Heart left ventricle (tissue), 16 donors: ENCODE data around the gene GSG1L. TPM values are rescaled to one million over a fixed set of nuclear protein-coding genes. Genes with fewer than 3 reads are reported as not detected.
A peak's percentile ranks its signal among the peaks of the same experiment; 100 is the strongest.

Source experiments
- ATAC-seq, 4 donors: fragments of 200-7000 bp; cut with Tn5 transposase; one replicate each; pipeline ENCODE4 v1.9.1; 2020 to 2022; ENCODE audit warnings: moderate library complexity in 4 of 4, mild to moderate bottlenecking in 3 of 4, moderate number of reproducible peaks in 1 of 4
- DNase-seq, 5 donors: peaks; one replicate each; pipeline ENCODE4 v3.0.0-alpha.2; 2020
- H3K27ac ChIP-seq, 12 donors: fragments of 200-600 bp; sonication (generic) in 4 of 12; one replicate each; pipeline versions ENCODE4 v1.5.0 to v1.8.0; 2016 to 2022; ENCODE audit warnings: mild to moderate bottlenecking in 2 of 12
- H3K27me3 ChIP-seq, 9 donors: fragments of 200-600 bp; sonication (generic) in 2 of 9; one replicate each; pipeline versions ENCODE4 v1.5.1 to v1.8.0; 2016 to 2022; ENCODE audit warnings: mild to moderate bottlenecking in 3 of 9
- H3K36me3 ChIP-seq, 9 donors: fragments of 200-600 bp; sonication (generic) in 2 of 9; one replicate each; pipeline versions ENCODE4 v1.5.0 to v1.8.0; 2018 to 2022; ENCODE audit warnings: mild to moderate bottlenecking in 2 of 9
- H3K4me1 ChIP-seq, 12 donors: fragments of 200-600 bp; sonication (generic) in 4 of 12; one replicate each; pipeline versions ENCODE4 v1.5.0 to v1.8.0; 2016 to 2022; ENCODE audit warnings: mild to moderate bottlenecking in 3 of 12
- H3K4me3 ChIP-seq, 12 donors: fragments of 200-600 bp; sonication (generic) in 4 of 12; one replicate each; pipeline versions ENCODE4 v1.5.0 to v1.8.0; 2017 to 2022; ENCODE audit warnings: mild to moderate bottlenecking in 9 of 12, moderate library complexity in 4 of 12
- H3K9me3 ChIP-seq, 12 donors: fragments of 200-600 bp; sonication (generic) in 4 of 12; one replicate each; pipeline versions ENCODE4 v1.5.0 to v1.8.0; 2016 to 2022; ENCODE audit warnings: mild to moderate bottlenecking in 1 of 12
- POLR2A ChIP-seq, 2 donors: fragments of 450-650 bp; IDR thresholded peaks; one replicate each; pipeline ENCODE4 v1.6.1; 2017; ENCODE audit warnings: antibody characterized with exemption in 2 of 2, mild to moderate bottlenecking in 2 of 2, moderate library complexity in 2 of 2
- WGBS, 4 donors: extraction: QIAGEN DNeasy Blood & Tissue Kit in 2 of 4; methylation state at CpG; one replicate each; pipeline versions ENCODE4 v1.1.5 to v1.1.7; 2013 to 2018; 5-methylcytosine and 5-hydroxymethylcytosine counted together
- intact Hi-C, 10 donors: fragments of 100-400 bp; cut with DNase I; formaldehyde crosslinking; loops; one replicate each; pipeline versions ENCODE4 v1.11.1 to v1.14.2; 2022
- polyA plus RNA-seq, 2 donors: library from polyadenylated mRNA; stranded (reverse); fragments of 200-250 nt; gene quantifications; one replicate each; pipeline ENCODE4 v1.2.3, GENCODE V29; 2013
- total RNA-seq, 9 donors: library from RNA; depleted of rRNA in 2 of 9; stranded (reverse); fragments of >200 nt in 2 of 9; fragmentation: NEBNext Ultra II Directional in 3 of 9; extraction: Animal tissue kit (Norgen Biotek cat#: 25700) in 3 of 9; gene quantifications; one replicate each; pipeline versions ENCODE4 v1.1.0 to v1.2.4, GENCODE V29; 2016 to 2023
- TF ChIP-seq, protein P1 (sequence below), 12 donors: fragments of 200-600 bp; sonication (generic) in 4 of 12; IDR thresholded peaks; one replicate each; pipeline versions ENCODE4 v1.5.0 to v1.8.0; 2018 to 2022; ENCODE audit warnings: antibody characterized with exemption in 12 of 12, mild to moderate bottlenecking in 5 of 12
- donor health status: ischemic (EF 13 %, LVEDD 7.1; RV severe dilation, severe dysfunction).
- donor health status: healthy with polysubstance abuse.
- donor health status: DM: no; HTN: yes; CAD: no.
- donor health status: DM: no; HTN: no; CAD: no.
- donor health status: ischemic (EF 25% LVEDD 6.9; RV normal size, moderate dysfunction).
- donor health status: ischemic (EF 25% LVEDD 5.7; RV mildly dilated, moderate dysfunction).
- donor health status: healthy.
- donor health status: DM: yes; HTN: yes; CAD: no.
- donor health status: ischemic (EF 35%, LVEDD 5.7; RV mildly dilated, moderate dysfunction).
- donor health status: nonischemic (EF 11% LVEDD 7.7; RV severe dilation, severe dysfunction).
- donor health status: DM: yes; HTN: yes; CAD: no.
- donor health status: PGD.
- donor health status: ischemic (EF 29% LVEDD 5.4; RV normal size, mild dysfunction).
- donor health status: nonischemic (EF 23%, LVEDD 6.1; RV moderate dilation, normal function).

Gene GSG1L
- total and polyA plus RNA-seq, 11 donors = 0.11 to 8.7 (median 1.8) TPM; not detected in 4

DNA sequence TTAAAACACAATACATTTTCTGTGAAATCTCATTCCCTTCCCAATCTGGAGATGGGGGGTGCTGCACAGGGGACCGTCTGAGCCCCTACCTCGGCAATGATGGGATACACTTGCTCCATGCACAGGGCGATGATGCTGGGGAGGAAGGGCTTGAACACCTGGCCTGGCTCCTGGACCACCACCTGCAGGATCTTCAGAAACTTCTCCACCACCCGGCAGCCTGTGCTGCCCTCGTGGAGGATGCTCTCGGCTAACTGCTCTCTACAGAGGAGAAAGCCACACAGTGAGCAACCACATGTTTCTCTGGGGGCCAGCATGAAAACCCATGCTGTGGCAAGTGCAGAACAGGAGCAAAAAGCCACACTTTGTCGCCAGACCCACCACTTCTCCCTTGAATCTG lies 42.4 kb upstream of the GSG1L start:
- Histone ChIP-seq H3K36me3 (peaks cover 0 to 100% (median 91%) of the 10 kb centered on the region in 9 donors), H3K9me3 (no peaks in the 10 kb centered on the region), H3K27ac (no peak overlapping the region), H3K27me3 (no peaks in the 10 kb centered on the region), H3K4me1 (peaks cover 0 to 15% (median 0%) of the 10 kb centered on the region in 12 donors), H3K4me3 (no peak overlapping the region)
- peak in 1 of 4 donors; percentile 26 for ATAC-seq
- DNase-seq = no peak
- TF ChIP-seq, protein P1, sequence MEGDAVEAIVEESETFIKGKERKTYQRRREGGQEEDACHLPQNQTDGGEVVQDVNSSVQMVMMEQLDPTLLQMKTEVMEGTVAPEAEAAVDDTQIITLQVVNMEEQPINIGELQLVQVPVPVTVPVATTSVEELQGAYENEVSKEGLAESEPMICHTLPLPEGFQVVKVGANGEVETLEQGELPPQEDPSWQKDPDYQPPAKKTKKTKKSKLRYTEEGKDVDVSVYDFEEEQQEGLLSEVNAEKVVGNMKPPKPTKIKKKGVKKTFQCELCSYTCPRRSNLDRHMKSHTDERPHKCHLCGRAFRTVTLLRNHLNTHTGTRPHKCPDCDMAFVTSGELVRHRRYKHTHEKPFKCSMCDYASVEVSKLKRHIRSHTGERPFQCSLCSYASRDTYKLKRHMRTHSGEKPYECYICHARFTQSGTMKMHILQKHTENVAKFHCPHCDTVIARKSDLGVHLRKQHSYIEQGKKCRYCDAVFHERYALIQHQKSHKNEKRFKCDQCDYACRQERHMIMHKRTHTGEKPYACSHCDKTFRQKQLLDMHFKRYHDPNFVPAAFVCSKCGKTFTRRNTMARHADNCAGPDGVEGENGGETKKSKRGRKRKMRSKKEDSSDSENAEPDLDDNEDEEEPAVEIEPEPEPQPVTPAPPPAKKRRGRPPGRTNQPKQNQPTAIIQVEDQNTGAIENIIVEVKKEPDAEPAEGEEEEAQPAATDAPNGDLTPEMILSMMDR (IDR thresholded peaks at IDR 0.05) = no peak
- no peak for TF ChIP-seq POLR2A (IDR thresholded peaks at IDR 0.05)
- intact Hi-C loops = no loop called here
- 93 to 97% (median 93%) methylated on average over 7 of the region's 7 CpGs for WGBS, 4 donors

DNA sequence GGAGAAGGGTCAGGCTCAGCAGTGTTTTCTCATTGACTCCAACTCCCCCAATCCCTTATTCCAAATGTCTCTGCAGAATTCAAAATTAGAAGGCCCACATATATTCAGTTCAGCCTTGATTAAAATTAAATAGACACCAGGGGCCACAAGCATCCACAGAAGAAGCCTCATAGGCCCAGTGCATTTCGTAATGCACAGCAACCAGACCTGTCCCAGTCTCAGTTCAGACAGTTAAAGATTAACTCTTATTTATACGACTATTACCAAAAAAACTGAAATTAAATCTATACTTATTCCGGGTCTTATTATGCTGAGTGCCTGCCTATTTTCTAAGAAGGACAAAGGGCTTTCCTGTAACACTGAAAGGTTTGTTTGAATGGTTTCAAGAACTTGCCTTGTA lies 41.8 kb upstream of the GSG1L start:
- no peak for ATAC-seq
- H3K27ac ChIP-seq = no peak overlapping the region
- no peaks in the 10 kb centered on the region for H3K27me3 ChIP-seq
- intact Hi-C loops = no loop called here
- peaks cover 0 to 10% (median 0%) of the 10 kb centered on the region in 12 donors for H3K4me1 ChIP-seq
- DNase-seq = no peak
- H3K4me3 ChIP-seq = no peak overlapping the region
- 95 to 96% (median 95%) methylated on average over 3 of the region's 3 CpGs for WGBS, 4 donors
- H3K9me3 ChIP-seq = no peaks in the 10 kb centered on the region
- H3K36me3 ChIP-seq = peaks cover 0 to 100% (median 91%) of the 10 kb centered on the region in 9 donors
- TF ChIP-seq, protein P1 (IDR thresholded peaks at IDR 0.05) = no peak
- TF ChIP-seq POLR2A (IDR thresholded peaks at IDR 0.05) = no peak

DNA sequence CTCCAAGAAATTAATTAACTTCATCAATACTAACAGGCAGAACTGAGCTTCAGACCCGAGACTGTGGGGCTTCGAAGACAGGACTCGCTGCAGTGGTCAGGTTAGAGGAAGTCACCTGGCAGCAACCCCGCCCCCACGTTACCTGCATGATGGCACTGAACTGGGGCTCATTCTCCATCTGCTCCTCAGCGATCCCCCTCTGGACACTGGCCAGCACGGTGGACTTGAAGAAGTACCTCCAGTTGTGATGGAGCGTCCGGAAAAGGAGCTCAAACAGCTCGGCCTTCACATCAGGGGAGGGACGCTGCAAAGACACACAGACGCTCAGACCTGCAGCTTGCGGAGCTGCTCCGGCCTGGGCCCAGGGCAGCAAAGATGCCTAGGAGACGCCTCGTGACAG lies 40.9 kb upstream of the GSG1L start:
- H3K36me3 ChIP-seq = peaks cover 0 to 100% (median 95%) of the 10 kb centered on the region in 9 donors
- H3K4me1 ChIP-seq = peaks cover 0 to under 1% (median 0%) of the 10 kb centered on the region in 12 donors
- no peaks in the 10 kb centered on the region for H3K9me3 ChIP-seq
- TF ChIP-seq, protein P1 (IDR thresholded peaks at IDR 0.05) = no peak
- TF ChIP-seq POLR2A (IDR thresholded peaks at IDR 0.05) = no peak
- no peak overlapping the region for H3K4me3 ChIP-seq
- intact Hi-C loops = no loop called here
- ATAC-seq (no peak), DNase-seq (no peak)
- no peaks in the 10 kb centered on the region for H3K27me3 ChIP-seq
- no peak overlapping the region for H3K27ac ChIP-seq
- 94 to 97% (median 95%) methylated on average over 15 to 16 of the region's 16 CpGs for WGBS, 4 donors

DNA sequence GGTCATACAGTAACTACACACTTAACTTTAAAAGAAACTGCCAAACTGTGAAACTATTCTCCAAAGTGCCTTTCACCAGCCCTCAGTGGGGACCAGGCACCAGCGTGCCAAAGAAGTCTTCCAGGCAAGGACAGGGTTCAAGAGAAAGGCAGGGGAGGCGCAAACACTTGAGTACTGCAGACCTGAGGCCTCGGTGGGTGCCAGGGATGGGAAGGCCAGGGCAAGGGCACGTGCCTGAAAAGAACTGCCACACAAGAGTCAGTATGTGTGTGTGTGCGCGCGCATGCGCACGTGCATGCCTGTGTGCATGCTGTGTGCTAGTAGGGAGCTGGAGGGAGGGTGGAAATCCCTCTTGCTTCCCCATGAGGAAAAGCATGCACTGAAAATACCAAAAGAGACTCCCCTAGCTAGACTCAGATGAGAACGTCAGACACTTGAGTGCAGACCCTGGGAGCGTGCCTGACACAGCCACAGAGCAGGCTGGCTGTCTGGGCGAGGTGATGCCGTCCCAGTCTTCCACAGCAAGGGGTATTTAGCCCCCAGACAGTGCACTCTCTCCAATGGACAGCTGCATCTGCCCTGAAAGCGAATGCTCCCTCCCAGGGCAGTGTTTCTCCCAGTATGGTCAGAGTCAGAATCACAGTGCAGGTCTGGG lies 40.1 kb upstream of the GSG1L start:
- WGBS, 4 donors = 88 to 95% (median 93%) methylated on average over 10 to 14 of the region's 14 CpGs
- no peak for TF ChIP-seq POLR2A (IDR thresholded peaks at IDR 0.05)
- TF ChIP-seq, protein P1 (IDR thresholded peaks at IDR 0.05) = no peak
- Histone ChIP-seq H3K27ac (no peak overlapping the region), H3K4me1 (no peaks in the 10 kb centered on the region), H3K36me3 (peaks cover 0 to 100% (median 97%) of the 10 kb centered on the region in 9 donors), H3K27me3 (no peaks in the 10 kb centered on the region), H3K9me3 (no peaks in the 10 kb centered on the region), H3K4me3 (no peak overlapping the region)
- intact Hi-C loops = no loop called here
- no peak for ATAC-seq
- peak in 1 of 5 donors; percentile 29 for DNase-seq
